SK-N-SH (cell line): ENCODE results near the gene ARHGEF3.

Source experiments
- CTCF ChIP-seq: fragments of 200-600 bp; sonication (generic); IDR thresholded peaks from 2 replicates; pipeline ENCODE4 v1.6.1; 2017; ENCODE audit warnings: antibody characterized with exemption, mild to moderate bottlenecking, moderate library complexity
- FOXM1 ChIP-seq: IDR thresholded peaks from 2 replicates; pipeline ENCODE4 v1.4.0; 2012; ENCODE audit warnings: low read depth, mild to moderate bottlenecking
- IRF3 ChIP-seq: fragments of 150-350 bp; IDR thresholded peaks from 2 replicates; pipeline ENCODE4 v1.6.1; 2016; ENCODE audit warnings: mild to moderate bottlenecking, low read depth, low read length
- RXRA ChIP-seq: IDR thresholded peaks from 2 replicates; pipeline ENCODE4 v1.4.0; 2012; ENCODE audit warnings: low read depth, mild to moderate bottlenecking, borderline replicate concordance
- TEAD4 ChIP-seq: IDR thresholded peaks from 2 replicates; pipeline ENCODE4 v1.4.0; 2012; ENCODE audit warnings: mild to moderate bottlenecking, borderline replicate concordance; ENCODE audit not compliant: insufficient read depth
- YY1 ChIP-seq: IDR thresholded peaks from 2 replicates; pipeline ENCODE4 v1.4.0; 2012; ENCODE audit warnings: low read depth, mild to moderate bottlenecking
- TF ChIP-seq, protein P1 (sequence below): IDR thresholded peaks from 2 replicates; pipeline ENCODE4 v1.4.0; 2012; ENCODE audit warnings: low read depth
- TF ChIP-seq, protein P2 (sequence below): fragments of 150-350 bp; IDR thresholded peaks from 2 replicates; pipeline ENCODE4 v1.6.1; 2017; ENCODE audit warnings: antibody characterized with exemption, low read length, low read depth, borderline replicate concordance

- TF ChIP-seq YY1 (no peak), IRF3 (no peak), CTCF (no peak), RXRA (no peak), FOXM1 (no peak), TEAD4 (no peak)
- TF ChIP-seq, protein P1, sequence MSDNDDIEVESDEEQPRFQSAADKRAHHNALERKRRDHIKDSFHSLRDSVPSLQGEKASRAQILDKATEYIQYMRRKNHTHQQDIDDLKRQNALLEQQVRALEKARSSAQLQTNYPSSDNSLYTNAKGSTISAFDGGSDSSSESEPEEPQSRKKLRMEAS, result no peak
- TF ChIP-seq, protein P2, sequence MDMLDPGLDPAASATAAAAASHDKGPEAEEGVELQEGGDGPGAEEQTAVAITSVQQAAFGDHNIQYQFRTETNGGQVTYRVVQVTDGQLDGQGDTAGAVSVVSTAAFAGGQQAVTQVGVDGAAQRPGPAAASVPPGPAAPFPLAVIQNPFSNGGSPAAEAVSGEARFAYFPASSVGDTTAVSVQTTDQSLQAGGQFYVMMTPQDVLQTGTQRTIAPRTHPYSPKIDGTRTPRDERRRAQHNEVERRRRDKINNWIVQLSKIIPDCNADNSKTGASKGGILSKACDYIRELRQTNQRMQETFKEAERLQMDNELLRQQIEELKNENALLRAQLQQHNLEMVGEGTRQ, result no peak
Observed at GRCh38 chr3:56775838-56776555, 25.8 kb downstream of the ARHGEF3 start.
